Activated CD4-positive, alpha-beta T cell treated with anti-CD3 and anti-CD28 coated beads, Interleukin-2, amount 50 U/mL, for 24 hours (primary cell): Measurements from ENCODE around the gene ESCO1.
"Not testable (repeated sequence)": the region's sequence is repeated elsewhere in the genome, so short reads cannot be mapped to it uniquely, and the experiment has no call there.

Source experiments
- DNase-seq, 2 donors: peaks; one replicate each; pipeline ENCODE4 v3.0.0-alpha.2; 2020; ENCODE audit warnings: low read depth in 1 of 2, low spot score in 1 of 2

The ESCO1 gene, protein sequence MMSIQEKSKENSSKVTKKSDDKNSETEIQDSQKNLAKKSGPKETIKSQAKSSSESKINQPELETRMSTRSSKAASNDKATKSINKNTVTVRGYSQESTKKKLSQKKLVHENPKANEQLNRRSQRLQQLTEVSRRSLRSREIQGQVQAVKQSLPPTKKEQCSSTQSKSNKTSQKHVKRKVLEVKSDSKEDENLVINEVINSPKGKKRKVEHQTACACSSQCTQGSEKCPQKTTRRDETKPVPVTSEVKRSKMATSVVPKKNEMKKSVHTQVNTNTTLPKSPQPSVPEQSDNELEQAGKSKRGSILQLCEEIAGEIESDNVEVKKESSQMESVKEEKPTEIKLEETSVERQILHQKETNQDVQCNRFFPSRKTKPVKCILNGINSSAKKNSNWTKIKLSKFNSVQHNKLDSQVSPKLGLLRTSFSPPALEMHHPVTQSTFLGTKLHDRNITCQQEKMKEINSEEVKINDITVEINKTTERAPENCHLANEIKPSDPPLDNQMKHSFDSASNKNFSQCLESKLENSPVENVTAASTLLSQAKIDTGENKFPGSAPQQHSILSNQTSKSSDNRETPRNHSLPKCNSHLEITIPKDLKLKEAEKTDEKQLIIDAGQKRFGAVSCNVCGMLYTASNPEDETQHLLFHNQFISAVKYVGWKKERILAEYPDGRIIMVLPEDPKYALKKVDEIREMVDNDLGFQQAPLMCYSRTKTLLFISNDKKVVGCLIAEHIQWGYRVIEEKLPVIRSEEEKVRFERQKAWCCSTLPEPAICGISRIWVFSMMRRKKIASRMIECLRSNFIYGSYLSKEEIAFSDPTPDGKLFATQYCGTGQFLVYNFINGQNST

DNA sequence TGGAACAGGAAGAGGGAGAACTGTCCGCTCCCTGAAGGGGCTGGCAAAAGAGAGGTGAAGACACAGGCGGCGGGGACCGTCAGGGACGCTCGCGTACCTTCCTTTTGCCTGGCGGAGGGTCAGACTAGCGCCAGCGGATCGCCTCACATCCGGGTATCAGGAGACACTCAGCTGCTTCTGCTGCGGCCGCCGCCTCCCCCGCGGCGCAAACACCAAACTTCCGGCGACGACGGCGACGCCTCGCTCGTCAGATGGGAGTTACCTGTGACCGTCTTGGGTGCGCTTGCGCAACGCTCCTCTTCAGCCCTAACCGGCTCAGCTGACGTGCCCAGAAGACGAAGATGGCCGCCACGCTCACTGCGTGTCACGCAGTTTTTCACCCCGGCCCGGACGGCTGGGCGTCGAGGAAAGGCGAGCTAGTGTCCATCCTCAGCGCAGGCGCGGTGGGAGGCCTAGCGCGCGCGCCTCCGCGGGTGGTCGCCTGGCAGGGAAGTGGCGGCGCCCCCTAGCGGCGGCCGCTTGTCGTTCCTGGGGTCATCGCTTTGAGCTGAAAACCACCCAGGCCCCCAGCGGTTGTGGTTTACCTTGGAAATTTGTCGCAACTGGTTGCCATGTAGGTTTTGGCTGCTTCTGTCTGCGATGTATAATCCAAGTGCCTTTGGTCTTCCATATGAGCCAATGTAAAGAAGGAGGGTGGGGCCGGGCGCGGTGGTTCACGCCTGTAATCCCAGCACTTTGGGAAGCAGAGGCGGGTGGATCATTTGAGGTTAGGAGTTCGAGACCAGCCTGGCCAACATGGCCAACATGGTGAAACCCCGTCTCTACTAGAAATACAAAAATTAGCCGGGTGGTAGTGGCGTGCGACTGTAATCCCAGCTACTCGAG is at the start of gene ESCO1:
Gene ESCO1, minus strand, starts transcription at position 179 of the 885 bp plus-strand sequence. CDS start 25,861 bp downstream, outside the sequence.
- peak; percentile 84 to 93 for DNase-seq

DNA sequence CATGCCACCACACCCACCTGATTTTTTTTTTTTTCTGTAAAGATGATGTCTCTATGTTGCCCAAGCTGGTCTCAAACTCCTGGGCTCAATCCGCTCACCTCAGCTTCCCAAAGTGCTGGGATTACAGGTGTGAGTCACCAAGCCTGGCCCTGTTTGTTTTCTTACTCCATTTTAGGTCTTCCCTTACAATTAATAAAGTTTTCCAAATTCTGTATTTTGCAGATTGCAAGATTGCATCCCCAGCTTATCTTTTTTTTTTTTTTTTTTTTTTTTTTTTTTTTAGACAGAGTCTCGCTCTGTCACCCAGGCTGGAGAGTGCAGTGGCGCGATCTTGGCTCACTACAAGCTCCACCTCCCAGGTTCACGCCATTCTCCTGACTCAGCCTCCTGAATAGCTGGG is 39.9 kb upstream of the ESCO1 start:
- not testable (repeated sequence) for DNase-seq

DNA sequence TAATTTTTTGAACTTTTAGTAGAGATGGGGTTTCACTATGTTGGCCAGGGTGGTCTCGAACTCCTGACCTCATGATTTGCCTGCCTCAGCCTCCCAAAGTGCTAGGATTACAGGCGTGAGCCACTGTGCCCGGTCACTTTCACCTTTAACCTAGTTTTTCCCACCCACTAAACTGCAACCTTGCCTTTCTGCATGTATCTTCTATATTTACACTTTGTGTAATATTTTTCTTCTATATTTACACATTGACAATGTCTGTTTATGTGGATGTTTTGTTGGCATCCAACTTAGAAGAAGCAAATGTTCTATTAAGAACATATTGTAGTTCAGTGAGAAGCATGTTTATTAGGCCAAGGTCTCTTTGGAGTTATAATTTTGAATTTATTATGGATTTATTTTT is 38.3 kb upstream of the ESCO1 start:
- no peak for DNase-seq

DNA sequence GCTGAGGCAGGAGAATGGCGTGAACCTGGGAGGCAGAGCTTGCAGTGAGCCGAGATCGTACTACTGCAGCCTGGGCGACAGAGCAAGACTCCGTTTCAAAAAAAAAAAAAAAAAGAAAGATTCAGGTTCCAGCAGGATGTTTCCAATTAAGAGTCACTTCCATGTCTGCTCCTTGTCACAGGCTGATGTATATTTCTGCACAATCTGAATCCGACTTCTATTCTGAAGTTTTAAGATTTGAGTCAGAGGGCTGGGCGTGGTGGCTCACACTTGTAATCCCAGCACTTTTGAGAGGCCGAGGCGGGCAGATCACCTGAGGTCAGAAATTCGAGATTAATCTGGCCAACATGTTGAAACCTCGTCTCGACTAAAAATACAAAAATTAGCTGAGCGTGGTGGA is 36.3 kb upstream of the ESCO1 start:
- DNase-seq, result no peak

DNA sequence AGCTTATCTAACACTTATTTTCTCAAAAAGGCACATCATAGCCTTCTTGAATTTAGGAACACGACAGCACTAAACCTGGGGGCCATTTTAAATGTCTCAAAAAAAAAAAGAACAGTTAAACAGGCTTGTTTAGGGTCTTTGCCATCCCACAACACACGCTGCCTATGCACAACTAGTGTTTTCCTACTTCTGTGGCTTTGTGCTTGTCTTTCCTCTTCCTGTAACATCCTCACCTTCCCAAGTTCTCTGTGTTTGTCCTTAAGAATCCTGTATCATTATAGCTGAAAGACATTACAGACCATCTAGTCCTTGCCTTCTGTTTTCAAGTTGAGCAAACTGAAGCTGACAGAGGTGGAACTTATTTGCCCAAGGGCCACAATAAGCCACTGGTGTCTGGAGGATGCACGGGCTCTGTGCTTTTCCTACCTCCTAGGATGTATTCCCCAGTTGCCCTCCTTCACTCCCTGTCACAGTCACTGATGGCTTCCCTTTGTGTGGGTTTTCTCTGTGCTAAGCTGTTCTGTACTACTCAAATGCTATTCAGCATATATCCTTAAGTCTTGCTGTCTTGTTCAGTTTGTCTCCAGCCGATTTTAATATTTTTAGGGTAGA is 34.2 kb upstream of the ESCO1 start:
- no peak for DNase-seq

DNA sequence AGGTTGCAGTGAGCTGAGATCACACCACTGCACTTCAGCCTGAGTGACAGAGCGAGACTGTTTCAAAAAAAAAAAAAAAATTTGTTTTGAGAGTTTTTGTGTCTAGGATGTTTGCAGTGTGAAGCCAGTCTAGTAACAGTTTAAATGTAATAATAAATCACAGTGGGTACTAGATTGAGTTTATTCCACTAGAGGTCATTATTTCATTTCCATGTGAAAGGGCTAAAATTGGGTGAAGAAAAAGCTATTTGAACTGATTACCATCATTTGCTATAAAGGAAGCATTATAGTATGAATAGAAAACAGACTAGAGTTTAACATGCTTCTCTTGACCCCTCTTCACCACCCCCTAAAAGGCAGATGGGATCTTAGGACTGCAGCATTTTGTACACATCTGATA is 31.9 kb upstream of the ESCO1 start:
- DNase-seq, result no peak

DNA sequence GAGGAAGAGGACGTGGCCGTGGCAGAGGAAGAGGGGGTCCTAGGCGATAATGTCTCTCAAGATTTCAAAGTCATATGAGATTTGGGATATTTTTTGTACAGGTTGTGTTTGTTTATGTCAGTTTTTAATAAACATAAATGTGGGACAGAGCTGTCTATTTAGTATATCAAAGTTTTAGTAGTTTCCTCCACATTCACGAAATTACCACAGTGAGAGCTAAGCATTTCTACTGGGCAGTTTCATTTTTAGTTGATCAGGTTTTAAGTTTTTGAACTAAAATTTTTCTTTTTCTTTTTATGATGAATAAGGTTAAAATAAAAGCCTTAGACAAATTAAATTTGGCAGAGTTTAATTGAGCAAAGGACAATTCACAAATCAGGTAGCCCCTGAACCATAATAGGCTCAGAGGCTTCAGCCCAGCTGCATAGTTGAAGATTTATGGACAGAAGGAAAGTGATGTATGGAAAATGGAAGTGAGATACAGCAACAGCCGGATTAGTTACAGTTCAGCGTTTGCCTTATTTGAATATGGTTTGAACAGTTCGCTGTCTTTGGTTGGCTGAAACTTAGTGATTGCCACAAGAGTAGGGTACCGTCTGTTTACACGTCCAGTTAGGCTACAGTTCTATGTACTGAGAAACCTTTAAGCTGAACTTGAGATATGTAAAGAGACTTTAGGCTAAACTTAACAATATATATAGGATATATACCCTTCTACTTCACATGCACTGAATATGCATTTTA is 28.8 kb upstream of the ESCO1 start:
- DNase-seq, result no peak

DNA sequence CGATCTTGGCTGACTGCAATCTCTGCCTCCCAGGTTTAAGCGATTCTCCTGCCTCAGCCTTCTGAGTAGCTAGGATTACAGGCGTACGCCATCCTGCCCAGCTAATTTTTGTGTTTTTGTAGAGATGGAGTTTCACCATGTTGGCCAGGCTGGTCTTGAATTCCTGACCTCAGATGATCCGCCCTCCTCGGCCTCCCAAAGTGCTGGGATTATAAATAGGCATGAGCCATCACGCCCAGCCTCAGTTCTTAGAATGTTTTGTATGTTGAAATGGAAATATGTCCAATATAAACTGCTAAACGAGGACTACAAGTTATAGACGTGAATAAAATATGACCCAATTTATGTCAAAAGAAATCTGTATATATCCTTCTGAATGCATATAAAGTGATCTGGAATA is 21.1 kb upstream of the ESCO1 start:
- DNase-seq, result not testable (repeated sequence)

DNA sequence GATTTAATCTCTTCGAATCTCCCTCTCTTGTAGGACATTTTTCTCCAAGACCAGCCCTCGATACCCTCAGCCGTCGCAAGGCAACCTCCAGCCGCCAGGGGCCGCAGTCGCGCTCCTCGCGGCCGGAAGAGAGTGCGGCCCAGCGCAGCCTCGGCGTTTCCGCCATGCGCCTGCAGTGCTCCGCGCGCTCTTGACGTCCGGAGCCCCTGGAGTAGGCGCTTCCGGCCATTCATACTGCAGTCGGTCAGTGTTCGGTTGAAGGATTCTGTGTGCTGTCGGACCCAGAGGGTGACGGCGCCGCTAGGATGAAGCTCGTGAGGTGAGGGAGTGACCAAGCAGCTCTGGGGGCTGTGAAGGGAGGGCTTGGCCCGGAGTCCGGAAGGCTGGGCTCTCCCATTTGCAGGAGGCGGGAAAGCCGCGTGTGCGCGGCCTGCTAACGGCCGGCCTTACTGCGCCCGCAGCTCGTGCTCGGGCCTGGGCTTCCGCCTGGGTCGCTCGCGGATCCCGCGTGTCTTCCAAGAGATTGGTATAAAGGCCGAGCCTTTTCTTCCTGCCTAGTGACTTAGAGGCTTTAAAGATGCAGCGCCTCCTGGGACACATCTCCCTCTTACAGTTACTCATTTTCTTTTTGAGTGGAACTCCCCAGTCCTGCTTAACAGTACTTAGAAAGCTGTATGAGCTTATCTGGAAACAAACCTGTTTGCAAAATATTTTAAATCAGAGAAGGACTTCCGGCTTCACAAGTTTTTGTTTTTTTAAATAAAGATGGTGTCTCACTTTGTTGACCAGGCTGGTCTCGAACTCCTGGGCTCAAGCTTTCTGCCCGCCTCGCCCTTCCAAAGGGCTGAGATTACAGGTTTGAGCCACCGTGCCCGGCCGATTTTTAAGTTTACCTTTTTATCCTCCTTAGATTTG is 11.9 kb upstream of the ESCO1 start, which contains the start of gene SNRPD1:
Gene SNRPD1, plus strand, starts transcription at position 190 of the 915 bp plus-strand sequence. Its CDS starts 116 bp downstream, at position 306.
- DNase-seq, result peak; percentile 79 to 83

DNA sequence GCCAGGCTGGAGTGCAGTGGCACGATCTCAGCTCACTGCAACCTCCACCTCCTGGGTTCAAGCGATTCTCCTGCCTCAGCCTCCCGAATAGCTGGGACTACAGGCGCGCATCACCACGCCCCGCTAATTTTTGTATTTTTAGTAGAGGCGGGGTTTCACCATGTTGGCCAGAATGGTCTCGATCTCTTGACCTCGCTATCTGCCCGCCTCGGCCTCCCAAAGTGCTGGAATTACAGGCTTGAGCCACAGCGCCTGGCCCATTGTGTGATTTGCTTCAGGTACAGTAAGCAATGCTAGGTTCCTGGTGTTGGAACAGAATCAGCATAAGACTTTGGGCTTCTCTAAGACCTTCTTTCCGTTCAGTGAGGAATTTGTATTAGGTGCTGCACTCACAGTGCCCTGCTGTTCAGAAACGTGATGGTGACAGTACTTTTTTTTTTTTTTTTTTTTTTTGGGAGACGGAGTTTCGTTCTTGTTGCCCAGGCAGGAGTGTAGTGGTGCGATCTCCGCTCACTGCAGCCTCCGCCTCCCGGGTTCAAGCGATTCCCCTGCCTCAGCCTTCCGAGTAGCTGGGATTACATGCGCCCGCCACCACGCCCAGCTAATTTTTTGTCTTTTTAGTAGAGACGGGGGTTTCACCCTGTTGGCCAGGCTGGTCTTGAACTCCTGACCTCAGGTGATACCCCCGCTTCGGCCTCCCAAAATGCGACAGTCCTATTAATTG is 11.1 kb upstream of the ESCO1 start:
- not testable (repeated sequence) for DNase-seq

DNA sequence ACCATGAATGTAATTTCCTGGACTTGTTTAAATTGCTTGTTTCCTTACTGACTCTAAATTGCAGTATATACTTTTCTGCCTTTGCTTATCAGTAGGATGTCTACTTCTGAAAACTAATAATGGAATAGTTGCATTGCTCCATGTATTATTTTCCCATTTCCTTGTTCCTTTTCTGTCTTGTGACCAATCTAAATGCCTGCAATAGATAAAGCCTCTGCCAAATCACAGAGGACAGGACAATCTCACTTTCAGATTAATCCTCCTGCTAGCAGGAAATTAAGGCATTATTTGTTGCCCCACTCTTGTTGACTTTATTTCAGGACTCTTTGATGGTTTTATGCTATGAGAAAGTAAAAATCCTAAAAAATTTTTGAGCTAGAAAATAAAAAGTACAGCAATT is 4.7 kb upstream of the ESCO1 start:
- no peak for DNase-seq

DNA sequence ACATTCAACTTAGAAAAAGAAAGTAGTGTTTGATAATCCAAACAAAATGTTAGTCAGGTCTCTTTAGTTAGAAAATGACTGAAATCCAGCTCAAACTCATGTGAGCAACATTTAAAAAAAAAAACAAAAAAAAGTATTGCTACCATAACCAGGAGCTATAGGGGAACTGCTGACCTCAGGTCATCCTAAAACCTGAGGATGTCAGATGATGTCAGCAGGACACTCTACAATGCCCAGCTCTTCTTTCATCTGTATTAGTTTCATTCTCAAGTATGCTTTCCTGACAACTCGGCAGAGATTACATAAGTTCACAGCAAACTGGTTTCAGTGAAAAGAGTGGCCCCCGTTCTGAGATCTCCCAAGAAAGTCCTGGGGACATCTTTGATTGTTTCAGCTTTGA is 4.2 kb upstream of the ESCO1 start:
- no peak for DNase-seq

DNA sequence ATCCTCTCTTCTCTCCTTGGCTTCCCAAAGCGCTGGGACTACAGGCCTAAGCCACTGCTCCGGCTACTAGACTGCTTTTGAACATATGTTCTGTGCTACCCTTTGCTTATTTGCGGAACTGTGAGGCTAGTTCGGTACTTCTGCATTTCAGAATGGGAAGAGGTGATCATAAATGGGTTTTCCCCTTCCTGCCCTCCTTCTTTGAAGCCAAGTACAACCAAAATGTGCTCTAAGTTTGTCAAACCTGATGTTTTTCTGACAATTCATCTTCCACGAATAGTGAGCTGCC is 1.7 kb upstream of the ESCO1 start:
- DNase-seq, result no peak

DNA sequence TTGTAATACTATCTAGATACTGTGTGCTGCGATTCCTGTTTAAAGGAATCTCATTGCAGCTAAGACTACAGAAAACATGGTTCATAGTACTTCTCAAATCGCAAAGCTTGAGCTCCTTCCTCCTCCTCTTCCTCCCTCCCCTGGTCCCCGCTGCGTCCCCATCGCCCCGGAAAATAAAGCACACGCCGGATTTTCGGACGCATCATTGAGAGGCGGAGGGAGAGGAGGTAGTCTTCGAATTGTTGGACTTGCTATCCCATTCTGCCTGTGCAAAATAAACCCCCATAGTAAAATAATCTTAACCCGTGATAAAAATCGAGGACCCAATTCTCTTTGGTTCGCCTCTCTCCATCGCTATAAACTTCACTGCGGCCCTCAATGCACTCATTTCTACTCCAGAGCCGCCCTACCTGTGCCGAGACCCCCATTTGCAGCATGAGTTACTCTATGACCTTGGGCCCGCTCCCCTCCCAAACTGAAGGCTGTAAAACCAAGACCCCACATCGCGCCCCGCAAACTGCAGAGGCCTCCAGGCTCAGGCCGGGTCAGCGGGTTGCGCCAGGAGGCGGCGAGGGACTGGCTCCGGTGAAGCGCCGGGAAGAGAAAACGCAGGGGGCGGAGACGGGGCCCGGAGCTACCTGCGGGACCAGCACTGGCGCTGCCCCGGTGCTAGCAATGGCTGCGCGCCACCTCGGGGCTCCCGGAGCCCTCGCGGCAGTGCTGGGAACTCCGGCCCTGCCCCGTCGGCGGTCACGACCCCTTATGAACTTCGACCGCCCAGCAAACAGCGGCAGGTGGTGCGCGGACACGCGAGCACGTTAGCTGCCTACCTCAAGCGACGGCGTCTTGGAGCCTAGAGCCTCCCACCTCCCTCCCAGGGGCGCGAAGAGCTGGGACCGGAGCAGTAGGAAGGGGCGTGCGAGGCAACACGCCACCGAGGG is 649 bp downstream of the ESCO1 start:
- DNase-seq, result peak in 1 of 2 donors; percentile 13

DNA sequence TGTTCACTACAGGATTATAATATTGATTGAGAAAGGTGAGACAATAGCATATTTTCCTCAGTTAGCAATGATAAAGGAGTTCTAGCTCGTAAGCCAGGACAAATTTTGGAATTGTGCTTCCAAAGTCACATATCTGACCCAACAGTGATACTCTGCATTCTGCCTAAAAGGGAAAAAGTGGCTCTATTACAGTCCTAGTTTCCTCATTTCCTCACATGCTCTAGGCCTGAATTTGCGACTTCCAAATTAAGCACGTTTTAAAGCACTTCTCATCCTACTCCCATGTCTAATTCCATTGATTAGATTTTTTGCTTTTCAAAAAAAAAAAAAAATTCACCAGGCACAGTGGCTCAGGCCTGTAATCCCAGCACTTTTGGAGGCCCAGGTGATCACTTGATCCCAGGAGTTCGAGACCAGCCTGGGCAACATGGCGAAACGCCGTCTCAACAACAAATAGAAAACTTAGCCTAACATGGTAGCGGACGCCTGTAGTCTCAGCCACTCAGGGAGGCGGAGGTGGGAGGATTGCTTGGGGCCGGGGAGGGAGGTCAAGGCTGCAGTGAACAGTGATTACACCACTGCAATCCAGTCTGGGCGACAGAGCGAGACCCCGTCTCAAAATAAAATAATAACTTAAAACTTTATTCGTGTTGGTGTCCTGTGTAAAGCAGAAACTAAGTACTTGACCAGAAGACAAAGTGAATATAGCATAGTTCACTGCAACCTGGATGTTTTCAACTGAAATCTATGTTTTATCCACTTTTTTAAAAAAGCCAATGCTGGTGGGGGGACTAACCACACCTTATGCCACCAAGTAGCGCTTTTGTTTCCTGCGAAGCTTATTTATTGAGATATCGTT is 1.5 kb downstream of the ESCO1 start:
- no peak for DNase-seq

DNA sequence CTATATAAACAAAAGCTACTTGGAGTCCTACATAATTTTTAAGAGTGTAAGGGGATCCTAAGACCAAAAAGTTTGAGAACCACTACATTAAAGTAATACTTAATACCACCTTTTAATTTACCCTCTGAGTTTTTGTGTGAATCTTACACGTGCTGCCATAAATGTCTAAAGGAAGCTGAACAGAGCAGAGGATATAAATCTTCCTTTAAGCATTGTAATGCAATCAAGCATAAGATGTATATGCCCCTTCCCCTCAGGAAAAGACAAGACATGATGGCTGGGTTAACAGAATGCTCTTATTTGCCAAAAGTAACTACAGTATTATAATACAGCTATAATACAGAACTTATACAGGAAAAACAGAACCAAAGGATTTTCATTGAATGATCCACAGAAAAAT is 2.9 kb downstream of the ESCO1 start:
- no peak for DNase-seq
